ENCODE data around the gene RAC3. TPM values are rescaled to one million over a fixed set of nuclear protein-coding genes. Genes with fewer than 3 reads are reported as not detected.

Gene RAC3
- total RNA-seq, 1 donor from 2014 or later: 41.3 TPM

GRCh38 chr17:82058230-82058854, 26.9 kb downstream of the RAC3 start:
- Mint-ChIP-seq H3K27ac (ENCODE audit: unreplicated experiment) (no peak overlapping the region), H3K36me3 (ENCODE audit: low read depth, unreplicated experiment) (peaks cover 3% of the 10 kb centered on the region), H3K27me3 (ENCODE audit: low read depth, unreplicated experiment) (no peaks in the 10 kb centered on the region), H3K9me3 (ENCODE audit: unreplicated experiment) (no peaks in the 10 kb centered on the region), H3K4me3 (ENCODE audit: unreplicated experiment) (no peak overlapping the region), H3K4me1 (ENCODE audit: low read depth, unreplicated experiment) (no peaks in the 10 kb centered on the region)
- Histone ChIP-seq H3K27ac (ENCODE audit: low read depth, low read length) (no peak overlapping the region), H2AFZ (ENCODE audit: low read depth, low read length) (no peak overlapping the region), H3K4me3 (ENCODE audit: insufficient read depth, low read depth, low read length) (no peak overlapping the region), H3K9ac (ENCODE audit: low read length) (no peak overlapping the region), H3K4me2 (ENCODE audit: low read length) (no peak overlapping the region), H3K27me3 (ENCODE audit: insufficient read depth, low read length) (no peaks in the 10 kb centered on the region), H3K4me1 (ENCODE audit: insufficient read depth, low read length) (no peaks in the 10 kb centered on the region), H3K36me3 (ENCODE audit: insufficient read depth, low read length) (peaks cover 5% of the 10 kb centered on the region), H3K79me2 (ENCODE audit: insufficient read depth, low read length) (peaks cover 19% of the 10 kb centered on the region), H3K9me3 (ENCODE audit: insufficient read depth, low read depth, low read length) (no peaks in the 10 kb centered on the region), H4K20me1 (ENCODE audit: insufficient read depth, low read length) (peaks cover 48% of the 10 kb centered on the region)
- TF ChIP-seq EZH2 (IDR thresholded peaks at IDR 0.05; ENCODE audit: insufficient read depth, low read length): no peak
- TF ChIP-seq CTCF (IDR thresholded peaks at IDR 0.05; ENCODE audit: insufficient read depth, low read depth, low read length): no peak
- no peak for DNase-seq (ENCODE audit: low read depth)
- no peak for FAIRE-seq

DNA sequence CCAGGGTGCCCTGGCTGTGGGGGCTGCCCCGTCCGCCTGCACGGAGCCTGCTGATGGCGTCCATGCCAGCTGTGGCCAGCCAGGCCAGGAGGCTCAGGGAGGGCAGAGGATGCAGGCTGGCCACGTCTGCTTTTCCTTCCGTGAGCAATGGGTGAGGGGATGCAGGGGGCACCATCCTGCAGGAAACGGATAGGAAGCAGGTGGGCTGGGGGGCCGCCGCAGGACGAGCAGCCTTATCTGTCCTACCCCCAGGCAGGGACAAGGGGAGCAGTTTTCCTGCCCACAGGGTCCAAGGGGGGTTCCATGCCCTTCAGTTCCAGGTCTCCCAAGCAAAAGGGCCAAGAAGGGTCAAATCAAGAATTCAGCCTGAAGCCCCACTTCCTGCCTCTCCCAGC, 27.4 kb downstream of the RAC3 start:
- no peaks in the 10 kb centered on the region for H3K9me3 ChIP-seq (ENCODE audit: insufficient read depth, low read depth, low read length)
- FAIRE-seq (no peak), DNase-seq (ENCODE audit: low read depth) (no peak)
- Mint-ChIP-seq H3K27me3 (ENCODE audit: low read depth, unreplicated experiment) (no peaks in the 10 kb centered on the region), H3K4me3 (ENCODE audit: unreplicated experiment) (no peak overlapping the region), H3K9me3 (ENCODE audit: unreplicated experiment) (no peaks in the 10 kb centered on the region), H3K36me3 (ENCODE audit: low read depth, unreplicated experiment) (peaks cover 3% of the 10 kb centered on the region), H3K27ac (ENCODE audit: unreplicated experiment) (no peak overlapping the region), H3K4me1 (ENCODE audit: low read depth, unreplicated experiment) (no peaks in the 10 kb centered on the region)
- no peak overlapping the region for H2AFZ ChIP-seq (ENCODE audit: low read depth, low read length)
- peaks cover 19% of the 10 kb centered on the region for H3K79me2 ChIP-seq (ENCODE audit: insufficient read depth, low read length)
- H3K4me2 ChIP-seq (ENCODE audit: low read length): no peak overlapping the region
- H3K27ac ChIP-seq (ENCODE audit: low read depth, low read length): no peak overlapping the region
- no peak overlapping the region for H3K4me3 ChIP-seq (ENCODE audit: insufficient read depth, low read depth, low read length)
- H3K27me3 ChIP-seq (ENCODE audit: insufficient read depth, low read length): no peaks in the 10 kb centered on the region
- H3K4me1 ChIP-seq (ENCODE audit: insufficient read depth, low read length): no peaks in the 10 kb centered on the region
- H3K9ac ChIP-seq (ENCODE audit: low read length): no peak overlapping the region
- H4K20me1 ChIP-seq (ENCODE audit: insufficient read depth, low read length): peaks cover 52% of the 10 kb centered on the region
- no peak for TF ChIP-seq EZH2 (IDR thresholded peaks at IDR 0.05; ENCODE audit: insufficient read depth, low read length)
- TF ChIP-seq CTCF (IDR thresholded peaks at IDR 0.05; ENCODE audit: insufficient read depth, low read depth, low read length): no peak
- peaks cover 5% of the 10 kb centered on the region for H3K36me3 ChIP-seq (ENCODE audit: insufficient read depth, low read length)

- no peaks in the 10 kb centered on the region for H3K9me3 Mint-ChIP-seq (ENCODE audit: unreplicated experiment)
- no peak overlapping the region for H3K4me2 ChIP-seq (ENCODE audit: low read length)
- H3K79me2 ChIP-seq (ENCODE audit: insufficient read depth, low read length): peaks cover 19% of the 10 kb centered on the region
- peaks cover 57% of the 10 kb centered on the region for H4K20me1 ChIP-seq (ENCODE audit: insufficient read depth, low read length)
- no peaks in the 10 kb centered on the region for H3K27me3 ChIP-seq (ENCODE audit: insufficient read depth, low read length)
- H3K4me3 ChIP-seq (ENCODE audit: insufficient read depth, low read depth, low read length): no peak overlapping the region
- H3K4me1 ChIP-seq (ENCODE audit: insufficient read depth, low read length): no peaks in the 10 kb centered on the region
- H3K9ac ChIP-seq (ENCODE audit: low read length): no peak overlapping the region
- no peaks in the 10 kb centered on the region for H3K4me1 Mint-ChIP-seq (ENCODE audit: low read depth, unreplicated experiment)
- FAIRE-seq (no peak), DNase-seq (ENCODE audit: low read depth) (no peak)
- no peak for TF ChIP-seq EZH2 (IDR thresholded peaks at IDR 0.05; ENCODE audit: insufficient read depth, low read length)
- no peaks in the 10 kb centered on the region for H3K9me3 ChIP-seq (ENCODE audit: insufficient read depth, low read depth, low read length)
- no peak overlapping the region for H3K27ac Mint-ChIP-seq (ENCODE audit: unreplicated experiment)
- H3K36me3 ChIP-seq (ENCODE audit: insufficient read depth, low read length): peaks cover 5% of the 10 kb centered on the region
- no peak overlapping the region for H3K27ac ChIP-seq (ENCODE audit: low read depth, low read length)
- H2AFZ ChIP-seq (ENCODE audit: low read depth, low read length): no peak overlapping the region
- H3K36me3 Mint-ChIP-seq (ENCODE audit: low read depth, unreplicated experiment): peaks cover 3% of the 10 kb centered on the region
- no peaks in the 10 kb centered on the region for H3K27me3 Mint-ChIP-seq (ENCODE audit: low read depth, unreplicated experiment)
- no peak overlapping the region for H3K4me3 Mint-ChIP-seq (ENCODE audit: unreplicated experiment)
Observed at GRCh38 chr17:82059272-82060000, 28.0 kb downstream of the RAC3 start.

All from astrocyte (in vitro differentiated cells and primary cell).